ENCODE data around the gene SRD5A3.

DNA sequence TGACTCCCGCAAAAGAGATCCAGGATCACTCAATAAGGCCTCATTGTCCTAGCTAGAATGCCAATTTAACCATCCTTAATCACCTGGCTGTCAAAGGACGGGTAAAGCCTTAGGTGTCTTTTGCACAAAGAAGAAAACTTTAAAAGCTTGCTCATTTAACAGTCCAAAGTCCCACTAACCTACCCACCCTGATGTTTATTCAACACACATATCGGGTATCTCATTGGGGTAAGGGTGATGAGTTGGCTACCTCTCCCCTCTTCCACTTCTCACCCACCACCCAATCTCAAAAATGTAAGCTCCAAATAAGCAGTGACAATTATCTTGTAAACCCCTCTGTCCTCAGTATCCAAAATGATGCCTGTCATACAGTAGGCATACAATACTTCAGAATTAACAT, 988 bp upstream of the SRD5A3 start:
- TF ChIP-seq, protein P1, sequence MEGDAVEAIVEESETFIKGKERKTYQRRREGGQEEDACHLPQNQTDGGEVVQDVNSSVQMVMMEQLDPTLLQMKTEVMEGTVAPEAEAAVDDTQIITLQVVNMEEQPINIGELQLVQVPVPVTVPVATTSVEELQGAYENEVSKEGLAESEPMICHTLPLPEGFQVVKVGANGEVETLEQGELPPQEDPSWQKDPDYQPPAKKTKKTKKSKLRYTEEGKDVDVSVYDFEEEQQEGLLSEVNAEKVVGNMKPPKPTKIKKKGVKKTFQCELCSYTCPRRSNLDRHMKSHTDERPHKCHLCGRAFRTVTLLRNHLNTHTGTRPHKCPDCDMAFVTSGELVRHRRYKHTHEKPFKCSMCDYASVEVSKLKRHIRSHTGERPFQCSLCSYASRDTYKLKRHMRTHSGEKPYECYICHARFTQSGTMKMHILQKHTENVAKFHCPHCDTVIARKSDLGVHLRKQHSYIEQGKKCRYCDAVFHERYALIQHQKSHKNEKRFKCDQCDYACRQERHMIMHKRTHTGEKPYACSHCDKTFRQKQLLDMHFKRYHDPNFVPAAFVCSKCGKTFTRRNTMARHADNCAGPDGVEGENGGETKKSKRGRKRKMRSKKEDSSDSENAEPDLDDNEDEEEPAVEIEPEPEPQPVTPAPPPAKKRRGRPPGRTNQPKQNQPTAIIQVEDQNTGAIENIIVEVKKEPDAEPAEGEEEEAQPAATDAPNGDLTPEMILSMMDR (IDR thresholded peaks at IDR 0.05) = no peak
- TF ChIP-seq POLR2A (IDR thresholded peaks at IDR 0.05) = no peak
- no peak for TF ChIP-seq POLR2AphosphoS5 (IDR thresholded peaks at IDR 0.05)

Data from suprapubic skin (tissue), 4 donors.